Amygdala (tissue), 56 donors: ENCODE data around the gene RIIAD1.
"Not testable (repeated sequence)": the region's sequence is repeated elsewhere in the genome, so short reads cannot be mapped to it uniquely, and the experiment has no call there.

Experiments
- DNase-seq, 56 donors: peaks; one replicate each; lab custom pipeline; 2025; lab: John Stamatoyannopoulos, UW

Gene RIIAD1, protein sequence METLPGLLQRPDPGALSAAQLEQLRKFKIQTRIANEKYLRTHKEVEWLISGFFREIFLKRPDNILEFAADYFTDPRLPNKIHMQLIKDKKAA

GRCh38 chr1:151720974-151721787 lies at the start of gene RIIAD1:
Gene RIIAD1 (plus strand): TSS chr1:151721522. CDS start chr1:151721537, 15 bp downstream.
- peak in 11 of 56 donors; percentile 5 to 35 (median 13) for DNase-seq

DNA sequence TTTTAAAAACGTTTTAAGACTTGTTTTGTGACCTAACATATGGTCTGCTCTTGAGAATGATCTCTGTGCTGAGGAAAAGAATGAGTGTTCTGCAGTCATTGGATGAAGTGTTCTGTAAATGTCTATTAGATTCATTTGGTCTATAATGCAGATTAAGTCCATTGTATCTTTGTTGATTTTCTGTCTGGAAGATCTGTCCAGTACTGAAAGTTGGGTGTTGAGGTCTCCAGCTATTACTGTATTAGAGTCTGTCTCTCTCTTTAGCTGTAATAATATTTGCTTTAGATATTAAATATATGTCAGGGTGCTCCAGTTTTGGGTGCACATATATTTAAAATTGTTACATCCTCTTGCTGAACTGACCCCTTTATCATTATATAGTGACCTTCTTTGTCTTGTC lies 47.9 kb upstream of the RIIAD1 start:
- no peak for DNase-seq

DNA sequence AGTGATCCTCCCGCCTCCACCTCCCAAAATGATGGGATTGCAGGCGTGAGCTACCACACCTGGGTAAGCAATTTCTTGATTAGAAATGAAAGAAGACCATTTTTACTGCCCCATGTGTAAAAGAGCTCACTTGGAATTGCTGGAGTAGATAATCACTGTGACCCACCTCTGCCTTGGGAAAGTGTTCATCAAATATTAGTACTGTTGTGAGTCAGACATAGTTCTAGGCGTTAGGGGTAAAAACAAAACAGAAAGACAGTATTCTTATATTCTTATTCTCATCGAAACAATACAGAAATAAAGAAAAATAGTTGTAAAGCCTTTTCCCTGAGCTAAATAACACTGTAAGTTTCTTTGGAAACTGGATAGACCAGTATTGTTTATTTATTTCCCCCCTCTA lies 40.9 kb upstream of the RIIAD1 start:
- DNase-seq, result no peak

DNA sequence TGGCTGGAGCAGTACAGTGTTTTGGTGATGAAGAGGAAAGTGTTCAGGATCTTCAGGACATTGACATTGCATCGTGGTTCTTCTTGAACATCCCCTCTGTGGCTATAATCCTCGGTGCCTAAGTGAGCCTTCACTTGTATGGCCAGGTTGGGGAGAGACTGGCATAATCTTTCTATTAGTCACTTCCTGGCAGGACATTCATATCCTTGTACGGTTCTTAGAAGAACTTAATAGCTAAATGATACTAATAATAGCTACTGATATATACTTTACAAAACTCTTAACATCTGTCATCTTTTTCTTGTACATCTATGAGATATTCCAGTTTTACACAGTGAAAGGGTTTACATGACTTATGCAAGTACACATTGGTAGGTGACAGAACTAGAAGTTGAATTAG lies 40.5 kb upstream of the RIIAD1 start:
- no peak for DNase-seq

DNA sequence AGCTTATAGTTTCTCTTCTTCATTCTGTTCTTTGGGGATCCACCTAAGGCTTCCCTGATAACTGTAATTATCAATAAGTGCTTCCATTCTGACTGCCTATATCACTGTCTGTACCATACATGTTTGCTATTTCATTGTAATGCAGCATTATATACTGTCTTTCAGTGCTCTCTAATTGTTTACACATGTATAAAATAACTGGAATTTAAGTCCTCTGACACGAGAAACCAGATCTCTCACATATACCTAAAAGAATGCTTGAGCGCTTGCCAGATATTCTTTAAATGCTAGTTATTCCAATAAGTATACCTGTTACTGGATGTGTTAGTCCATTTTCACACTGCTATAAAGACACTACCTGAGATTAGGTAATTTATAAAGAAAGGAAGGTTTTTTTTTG lies 39.4 kb upstream of the RIIAD1 start:
- DNase-seq, result no peak

DNA sequence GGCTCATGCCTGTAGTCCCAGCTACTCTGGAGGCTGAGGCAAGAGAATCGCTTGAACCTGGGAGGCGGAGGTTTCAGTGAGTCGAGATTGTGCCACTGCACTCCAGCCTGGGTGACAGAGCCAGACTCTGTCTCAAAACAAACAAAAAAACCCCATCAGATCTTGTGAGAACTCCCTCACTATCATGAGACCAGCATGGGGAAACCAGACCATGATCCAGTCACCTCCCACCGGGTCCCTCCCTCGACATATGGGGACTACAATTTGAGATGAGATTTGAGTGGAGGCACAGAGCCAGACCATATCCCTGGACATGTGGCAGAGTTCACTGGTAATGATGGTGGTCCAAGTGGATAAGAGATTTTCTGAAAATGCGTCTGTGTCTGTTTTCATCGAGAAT lies 38.4 kb upstream of the RIIAD1 start:
- DNase-seq, result not testable (repeated sequence)

DNA sequence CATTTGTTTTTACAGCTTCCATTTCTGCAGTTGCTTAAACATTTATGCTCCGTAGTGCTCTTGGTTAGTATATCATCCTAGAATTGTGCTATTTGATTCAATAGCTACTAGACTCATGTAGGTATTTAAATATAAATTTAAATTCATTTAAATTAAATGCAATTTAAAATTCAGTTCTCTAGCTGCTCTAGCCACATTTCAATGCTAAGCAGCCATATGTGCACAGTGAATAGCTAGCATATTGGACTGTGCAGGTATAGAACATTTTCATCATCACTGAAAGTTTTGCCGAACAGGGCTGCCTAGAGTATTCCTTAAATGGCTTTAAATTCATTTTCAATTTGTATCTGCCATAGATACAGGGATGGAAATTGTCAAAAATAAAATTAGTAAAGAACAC lies 37.2 kb upstream of the RIIAD1 start:
- no peak for DNase-seq

DNA sequence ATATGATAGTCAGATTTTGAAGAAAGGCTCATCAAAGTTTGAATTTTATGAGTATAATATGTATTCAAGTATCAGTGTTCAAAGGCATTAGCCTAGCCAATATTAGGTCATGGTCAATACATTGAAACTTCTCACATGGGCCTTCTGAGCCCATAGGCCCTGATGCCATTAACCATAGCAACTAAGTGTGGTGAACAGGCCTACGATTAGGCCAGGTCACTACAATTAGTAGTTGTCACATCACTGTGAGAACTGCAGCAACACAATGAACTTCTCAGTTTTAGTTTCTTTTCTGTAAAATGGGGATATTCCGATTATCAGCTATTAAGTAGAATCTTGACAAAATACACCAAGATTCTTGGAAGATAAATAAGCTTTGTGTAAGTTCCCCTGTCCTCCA lies 34.8 kb upstream of the RIIAD1 start:
- DNase-seq, result no peak

- no peak for DNase-seq
Measured at GRCh38 chr1:151689494-151689893, 31.8 kb upstream of the RIIAD1 start.

DNA sequence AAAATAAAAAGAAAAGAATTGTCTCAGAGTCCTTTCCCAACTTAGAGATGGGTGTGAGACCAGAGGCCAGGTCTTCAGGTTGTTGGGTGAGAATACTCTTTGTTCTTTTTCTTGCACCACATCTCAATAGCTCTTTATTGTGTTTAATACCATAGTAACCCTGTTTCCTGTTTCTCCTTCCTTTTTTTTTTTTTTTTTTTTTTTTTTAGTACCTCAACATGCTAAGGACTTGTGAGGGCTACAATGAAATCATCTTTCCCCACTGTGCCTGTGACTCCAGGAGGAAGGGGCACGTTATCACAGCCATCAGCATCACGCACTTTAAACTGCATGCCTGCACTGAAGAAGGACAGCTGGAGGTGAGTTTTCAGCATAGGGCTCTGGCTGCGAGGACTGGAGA lies 29.1 kb upstream of the RIIAD1 start:
- DNase-seq, result no peak

GRCh38 chr1:151693057-151693651 lies 28.2 kb upstream of the RIIAD1 start:
- peak in 2 of 56 donors; percentile 8 to 27 for DNase-seq

- DNase-seq, result no peak
Measured at GRCh38 chr1:151701515-151701914, 19.8 kb upstream of the RIIAD1 start.

GRCh38 chr1:151702936-151703335 lies 18.4 kb upstream of the RIIAD1 start:
- DNase-seq, result no peak

DNA sequence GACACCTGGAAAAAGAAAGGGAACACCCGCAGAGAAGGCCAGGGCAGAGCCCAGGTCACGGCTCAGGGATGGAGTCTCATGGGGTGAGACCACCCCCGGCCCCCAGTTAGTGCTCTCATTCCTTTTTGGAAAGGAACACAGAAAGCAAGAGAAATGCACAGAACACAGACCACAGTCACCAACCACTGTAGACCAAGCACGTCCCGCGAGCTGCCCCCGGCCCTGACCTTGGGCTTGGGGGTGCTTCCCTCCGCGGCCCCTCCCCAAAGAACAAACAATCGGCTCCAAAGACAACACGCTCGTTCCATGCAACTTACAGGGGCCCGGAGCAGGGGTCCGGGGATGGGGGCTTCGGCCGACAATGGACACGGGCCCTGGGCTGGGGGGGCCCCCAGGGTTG lies 17.5 kb upstream of the RIIAD1 start:
- no peak for DNase-seq

DNA sequence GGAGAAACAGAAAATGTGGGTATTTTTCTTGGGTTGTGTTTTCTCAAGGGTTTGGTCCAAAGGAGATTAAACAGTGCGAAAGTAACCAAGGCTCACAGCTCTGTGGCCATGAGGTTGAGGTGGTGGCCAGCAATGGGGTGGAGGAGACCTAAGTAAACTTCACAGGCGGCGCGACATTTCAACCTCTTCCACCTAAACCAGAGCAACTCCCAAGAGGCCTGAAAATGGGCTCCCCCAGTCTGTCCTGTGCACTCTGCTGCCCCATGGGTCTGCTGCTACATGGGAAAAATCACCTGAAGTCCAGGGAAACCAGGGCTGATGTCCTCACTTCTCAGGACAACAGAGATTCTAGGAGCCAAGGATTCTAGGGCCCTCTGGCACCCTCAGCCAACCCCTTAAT lies 17.1 kb upstream of the RIIAD1 start:
- DNase-seq, result no peak

- no peak for DNase-seq
Measured at GRCh38 chr1:151705146-151705545, 16.2 kb upstream of the RIIAD1 start.

- DNase-seq, result no peak
Measured at GRCh38 chr1:151705753-151706463, 15.4 kb upstream of the RIIAD1 start.

- no peak for DNase-seq
Measured at GRCh38 chr1:151706464-151707415, 14.6 kb upstream of the RIIAD1 start.

- DNase-seq, result no peak
Measured at GRCh38 chr1:151707541-151708065, 13.7 kb upstream of the RIIAD1 start.

DNA sequence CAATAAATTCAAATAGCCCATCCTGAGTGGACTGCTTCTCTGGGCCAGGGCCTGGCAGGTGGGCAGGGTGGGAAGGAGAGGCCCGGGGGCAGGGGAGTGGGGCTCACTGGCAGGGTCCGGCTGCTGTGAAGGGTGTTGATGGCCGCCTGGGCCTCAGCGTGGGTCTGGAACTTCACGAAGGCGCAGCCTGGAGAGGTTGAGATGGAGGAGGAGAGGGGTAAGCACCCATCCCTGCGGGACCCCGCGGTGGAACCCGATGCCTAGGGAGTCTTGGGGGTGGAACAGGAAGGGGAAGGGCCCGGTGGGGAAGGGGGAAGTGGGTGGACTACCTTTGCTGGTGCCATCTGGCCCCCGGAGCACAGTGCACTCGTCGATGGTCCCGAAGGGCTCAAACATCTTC lies 12.4 kb upstream of the RIIAD1 start:
- DNase-seq, result no peak
